Sigmoid colon (tissue), 7 donors: ENCODE results near the gene LY9. TPM values are rescaled to one million over a fixed set of nuclear protein-coding genes. Genes with fewer than 3 reads are reported as not detected.
A peak's percentile ranks its signal among the peaks of the same experiment; 100 is the strongest.

ENCODE experiments used
- DNase-seq: peaks from one replicate; pipeline ENCODE4 v3.0.0-alpha.2; 2019
- H3K27ac ChIP-seq, 4 donors: fragments of 200-600 bp; sonication (generic); one replicate each; pipeline ENCODE4 v1.5.1; 2016 to 2019; ENCODE audit warnings: mild to moderate bottlenecking in 1 of 4
- H3K27me3 ChIP-seq, 3 donors: fragments of 200-600 bp; sonication (generic); one replicate each; pipeline ENCODE4 v1.5.1; 2019; ENCODE audit warnings: mild to moderate bottlenecking in 1 of 3
- H3K36me3 ChIP-seq, 4 donors: fragments of 200-600 bp; sonication (generic); one replicate each; pipeline ENCODE4 v1.5.1; 2016 to 2019
- H3K4me1 ChIP-seq, 4 donors: fragments of 200-600 bp; sonication (generic); one replicate each; pipeline ENCODE4 v1.5.1; 2017 to 2019
- H3K4me3 ChIP-seq, 4 donors: fragments of 200-600 bp; sonication (generic); one replicate each; pipeline ENCODE4 v1.5.1; 2017 to 2019; ENCODE audit warnings: mild to moderate bottlenecking in 2 of 4, moderate library complexity in 1 of 4
- H3K9me3 ChIP-seq, 4 donors: fragments of 200-600 bp in 3 of 4; sonication (generic) in 3 of 4; one replicate each; pipeline versions ENCODE4 v1.5.1 to v1.6.1; 2013 to 2019
- CTCF ChIP-seq, 4 experiments: fragments of 450-650 bp in 3 of 4; fragments of 200-600 bp in 1 of 4; IDR thresholded peaks; one replicate each; pipeline ENCODE4 v1.5.1; 2016 to 2019; ENCODE audit warnings: antibody characterized with exemption in 4 of 4, mild to moderate bottlenecking in 3 of 4, moderate library complexity in 2 of 4
- EP300 ChIP-seq, 4 donors: sonication (generic); formaldehyde crosslinking; IDR thresholded peaks; one replicate each; pipeline ENCODE4 v1.6.1; 2017; ENCODE audit warnings: antibody characterized with exemption in 4 of 4
- POLR2A ChIP-seq, 2 donors: fragments of 450-650 bp; IDR thresholded peaks; one replicate each; pipeline ENCODE4 v1.6.1; 2016; ENCODE audit warnings: antibody characterized with exemption in 2 of 2, mild to moderate bottlenecking in 2 of 2, moderate library complexity in 2 of 2
- POLR2AphosphoS5 ChIP-seq, 4 donors: sonication (generic); formaldehyde crosslinking; IDR thresholded peaks; one replicate each; pipeline ENCODE4 v1.6.1; 2017; ENCODE audit warnings: antibody characterized with exemption in 4 of 4
- WGBS, 2 donors: extraction: QIAGEN DNeasy Blood & Tissue Kit; methylation state at CpG; one replicate each; pipeline ENCODE4 v1.1.7; 2013; 5-methylcytosine and 5-hydroxymethylcytosine counted together
- intact Hi-C: fragments of 100-400 bp; cut with DNase I; formaldehyde crosslinking; loops from one replicate; pipeline ENCODE4 v1.15.1; 2023
- polyA plus RNA-seq, 3 donors: library from polyadenylated mRNA; stranded (reverse); fragments of 200-250 nt; gene quantifications; one replicate each; pipeline ENCODE4 v1.2.3, GENCODE V29; 2013
- total RNA-seq, 4 donors: library from RNA; depleted of rRNA; stranded (reverse); fragments of >200 nt; gene quantifications; one replicate each; pipeline ENCODE4 v1.1.0, GENCODE V29; 2016
- donor health status: healthy with polysubstance abuse.
- donor health status: Bipolar disorder and iron deficiency.
- donor health status: healthy.

Gene LY9
- total and polyA plus RNA-seq, 7 donors: under 0.01 to 12.8 (median 0.23) TPM; not detected in 2

- Histone ChIP-seq H3K4me3 (no peak overlapping the region), H3K36me3 (no peaks in the 10 kb centered on the region), H3K27me3 (no peaks in the 10 kb centered on the region), H3K27ac (no peak overlapping the region), H3K9me3 (no peaks in the 10 kb centered on the region), H3K4me1 (no peaks in the 10 kb centered on the region)
- TF ChIP-seq POLR2AphosphoS5 (IDR thresholded peaks at IDR 0.05) (no peak), CTCF (IDR thresholded peaks at IDR 0.05) (peak in 1 of 4 experiments; percentile 19), POLR2A (IDR thresholded peaks at IDR 0.05) (no peak), EP300 (IDR thresholded peaks at IDR 0.05) (no peak)
- DNase-seq: no peak
- intact Hi-C loops: no loop called here
- 61 to 67% methylated on average over 7 of the region's 7 CpGs for WGBS, 2 donors
Observed at GRCh38 chr1:160777486-160778089, 18.4 kb upstream of the LY9 start.

- Histone ChIP-seq H3K4me1 (no peaks in the 10 kb centered on the region), H3K27ac (no peak overlapping the region), H3K27me3 (no peaks in the 10 kb centered on the region), H3K4me3 (no peak overlapping the region), H3K36me3 (no peaks in the 10 kb centered on the region), H3K9me3 (no peaks in the 10 kb centered on the region)
- no peak for DNase-seq
- TF ChIP-seq POLR2AphosphoS5 (IDR thresholded peaks at IDR 0.05) (no peak), POLR2A (IDR thresholded peaks at IDR 0.05) (no peak), CTCF (IDR thresholded peaks at IDR 0.05) (no peak), EP300 (IDR thresholded peaks at IDR 0.05) (no peak)
- intact Hi-C loops: no loop called here
- 85 to 88% methylated on average over 6 of the region's 6 CpGs for WGBS, 2 donors
Observed at GRCh38 chr1:160778976-160779375, 17.0 kb upstream of the LY9 start.

- no peaks in the 10 kb centered on the region for H3K4me1 ChIP-seq
- TF ChIP-seq EP300 (IDR thresholded peaks at IDR 0.05): no peak
- no peak for TF ChIP-seq POLR2A (IDR thresholded peaks at IDR 0.05)
- no peak for TF ChIP-seq CTCF (IDR thresholded peaks at IDR 0.05)
- TF ChIP-seq POLR2AphosphoS5 (IDR thresholded peaks at IDR 0.05): no peak
- 92 to 95% methylated on average over 18 of the region's 18 CpGs for WGBS, 2 donors
- DNase-seq: no peak
- H3K27ac ChIP-seq: no peak overlapping the region
- intact Hi-C loops: no loop called here
- no peaks in the 10 kb centered on the region for H3K9me3 ChIP-seq
- no peaks in the 10 kb centered on the region for H3K36me3 ChIP-seq
- no peak overlapping the region for H3K4me3 ChIP-seq
- H3K27me3 ChIP-seq: no peaks in the 10 kb centered on the region
Observed at GRCh38 chr1:160779626-160780397, 16.2 kb upstream of the LY9 start.

GRCh38 chr1:160780398-160780755 lies 15.6 kb upstream of the LY9 start:
- Histone ChIP-seq H3K9me3 (no peaks in the 10 kb centered on the region), H3K27ac (no peak overlapping the region), H3K4me1 (no peaks in the 10 kb centered on the region), H3K4me3 (no peak overlapping the region), H3K27me3 (no peaks in the 10 kb centered on the region), H3K36me3 (no peaks in the 10 kb centered on the region)
- intact Hi-C loops: no loop called here
- DNase-seq: no peak
- TF ChIP-seq POLR2AphosphoS5 (IDR thresholded peaks at IDR 0.05): no peak
- WGBS, 2 donors: 84 to 89% methylated on average over 2 of the region's 2 CpGs

GRCh38 chr1:160781186-160781766 lies 14.7 kb upstream of the LY9 start:
- 23 to 67% methylated on average over 8 of the region's 8 CpGs for WGBS, 2 donors
- no peaks in the 10 kb centered on the region for H3K4me1 ChIP-seq
- intact Hi-C loops: no loop called here
- TF ChIP-seq POLR2A (IDR thresholded peaks at IDR 0.05) (no peak), POLR2AphosphoS5 (IDR thresholded peaks at IDR 0.05) (no peak), EP300 (IDR thresholded peaks at IDR 0.05) (no peak), CTCF (IDR thresholded peaks at IDR 0.05) (no peak)
- no peak overlapping the region for H3K27ac ChIP-seq
- no peak overlapping the region for H3K4me3 ChIP-seq
- H3K36me3 ChIP-seq: no peaks in the 10 kb centered on the region
- H3K27me3 ChIP-seq: no peaks in the 10 kb centered on the region
- DNase-seq: no peak
- H3K9me3 ChIP-seq: no peaks in the 10 kb centered on the region
